ENCODE results near the gene ATP9B.

GRCh38 chr18:79367480-79367879 is 298.3 kb downstream of the ATP9B start:
- TF ChIP-seq, protein P1, sequence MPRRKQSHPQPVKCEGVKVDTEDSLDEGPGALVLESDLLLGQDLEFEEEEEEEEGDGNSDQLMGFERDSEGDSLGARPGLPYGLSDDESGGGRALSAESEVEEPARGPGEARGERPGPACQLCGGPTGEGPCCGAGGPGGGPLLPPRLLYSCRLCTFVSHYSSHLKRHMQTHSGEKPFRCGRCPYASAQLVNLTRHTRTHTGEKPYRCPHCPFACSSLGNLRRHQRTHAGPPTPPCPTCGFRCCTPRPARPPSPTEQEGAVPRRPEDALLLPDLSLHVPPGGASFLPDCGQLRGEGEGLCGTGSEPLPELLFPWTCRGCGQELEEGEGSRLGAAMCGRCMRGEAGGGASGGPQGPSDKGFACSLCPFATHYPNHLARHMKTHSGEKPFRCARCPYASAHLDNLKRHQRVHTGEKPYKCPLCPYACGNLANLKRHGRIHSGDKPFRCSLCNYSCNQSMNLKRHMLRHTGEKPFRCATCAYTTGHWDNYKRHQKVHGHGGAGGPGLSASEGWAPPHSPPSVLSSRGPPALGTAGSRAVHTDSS (tag by site-specific recombination; IDR thresholded peaks at IDR 0.05), result no peak
- TF ChIP-seq CTCF (tag by site-specific recombination; IDR thresholded peaks at IDR 0.05) (no peak), ZNF791 (tag by site-specific recombination; IDR thresholded peaks at IDR 0.05) (no peak), TRIM28 (IDR thresholded peaks at IDR 0.05; ENCODE audit: borderline replicate concordance, low read length) (no peak), ZNF302 (tag by site-specific recombination; IDR thresholded peaks at IDR 0.05; ENCODE audit: low read depth) (no peak), ATF2 (tag by site-specific recombination; IDR thresholded peaks at IDR 0.05; ENCODE audit: low read depth) (no peak), ELK4 (IDR thresholded peaks at IDR 0.05; ENCODE audit: borderline replicate concordance, low read depth, low read length) (no peak), ZNF10 (tag by site-specific recombination; IDR thresholded peaks at IDR 0.05) (no peak), ZNF274 (IDR thresholded peaks at IDR 0.05; ENCODE audit: low read length) (no peak), ZNF274 (tag by site-specific recombination; IDR thresholded peaks at IDR 0.05; ENCODE audit: borderline replicate concordance) (no peak), SP2 (tag by site-specific recombination; IDR thresholded peaks at IDR 0.05) (no peak), GLIS1 (tag by site-specific recombination; IDR thresholded peaks at IDR 0.05) (no peak), ZNF26 (tag by site-specific recombination; IDR thresholded peaks at IDR 0.05) (no peak), ZNF114 (tag by site-specific recombination; IDR thresholded peaks at IDR 0.05) (no peak)

Data from HEK293 (cell line).